GM21367 (cell line): ENCODE measurements around the gene GPR21.

ENCODE experiments used
- ATAC-seq: cut with Tn5 transposase; IDR thresholded peaks from one replicate; pipeline ENCODE4 v1.9.1; 2021; ENCODE audit not compliant: unreplicated experiment

Gene GPR21

DNA sequence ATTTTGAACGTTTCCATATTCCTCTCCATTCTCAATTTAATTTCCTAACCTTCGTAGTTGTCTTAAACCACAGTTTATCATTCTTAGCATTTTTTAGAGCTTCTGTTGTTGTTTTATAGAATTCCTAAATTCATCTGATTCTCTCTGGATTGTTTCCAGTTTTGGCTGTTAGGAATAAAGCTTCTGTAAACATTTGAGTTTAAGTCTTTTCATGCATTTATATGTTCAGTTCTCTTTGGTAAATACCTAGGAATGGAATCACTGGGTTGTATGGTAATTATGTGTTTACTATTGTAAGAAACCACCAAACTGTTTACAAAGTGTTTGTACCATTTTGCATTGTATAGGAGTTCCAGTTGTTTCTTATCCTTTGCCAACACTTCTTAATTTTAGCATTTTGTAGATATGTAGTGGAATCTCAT, 29.7 kb downstream of the GPR21 start:
- no peak for ATAC-seq

DNA sequence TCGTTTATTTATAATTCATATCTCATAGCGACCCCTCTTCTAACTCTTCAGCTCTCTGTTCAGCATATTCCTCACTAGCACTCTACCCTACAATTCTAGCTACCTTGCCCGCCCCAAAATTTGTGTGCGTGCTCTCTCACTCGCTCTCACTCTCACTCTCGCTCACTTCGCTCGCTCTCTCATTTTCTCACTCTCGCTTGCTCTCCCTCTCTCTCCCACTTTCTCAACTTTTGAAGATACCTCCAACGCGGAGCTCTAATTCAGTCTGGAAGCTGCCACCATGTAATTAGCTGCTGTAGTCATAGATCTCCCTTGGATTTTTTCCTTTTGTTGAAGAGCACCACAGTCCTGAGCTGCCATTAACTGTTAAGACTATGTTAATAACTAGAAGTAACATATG, 30.4 kb downstream of the GPR21 start:
- ATAC-seq, result no peak

- no peak for ATAC-seq
These were observed 31.2 kb downstream of the GPR21 start for GRCh38 chr9:123064716-123065115.

DNA sequence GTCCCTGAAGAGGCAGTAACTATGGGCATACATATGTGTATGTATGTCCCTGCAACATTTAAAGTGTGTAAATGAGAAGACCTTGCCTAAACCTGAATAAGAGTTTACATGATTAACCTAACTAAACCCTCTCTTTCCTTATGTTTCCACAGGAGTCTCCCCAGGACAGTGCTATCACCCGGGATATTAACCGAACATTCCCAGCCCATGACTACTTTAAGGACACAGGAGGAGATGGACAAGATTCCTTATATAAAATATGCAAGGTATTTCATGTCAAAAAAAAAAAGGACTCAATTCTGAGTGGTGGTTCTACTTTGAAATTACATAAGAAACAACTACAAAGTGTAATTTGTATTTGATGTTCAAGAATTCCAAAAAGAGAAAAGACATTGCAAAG, 31.7 kb downstream of the GPR21 start:
- ATAC-seq, result no peak

GRCh38 chr9:123067136-123067535, 33.7 kb downstream of the GPR21 start:
- ATAC-seq, result no peak

DNA sequence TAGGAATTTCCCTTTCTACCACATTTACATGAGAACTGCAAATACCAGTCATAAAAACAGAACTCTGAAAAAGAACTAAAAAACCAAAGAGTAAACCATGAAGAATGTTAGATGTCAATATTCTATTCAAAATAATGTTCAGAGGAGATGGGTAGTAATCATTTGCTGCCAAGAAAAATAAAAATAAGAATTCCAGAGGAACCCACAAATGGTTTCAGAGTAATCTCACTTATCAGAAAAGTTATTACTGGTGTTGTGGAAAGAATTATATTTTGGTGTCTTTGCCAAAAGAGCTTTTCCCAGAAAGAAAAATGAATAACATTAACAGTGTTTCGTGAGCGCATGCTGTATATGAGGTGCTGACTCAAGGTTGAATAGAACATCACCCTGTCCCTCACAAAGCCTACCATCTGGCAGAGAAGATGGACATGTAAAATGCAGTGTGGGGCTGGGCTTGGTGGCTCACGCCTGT, 35.6 kb downstream of the GPR21 start:
- ATAC-seq, result no peak

DNA sequence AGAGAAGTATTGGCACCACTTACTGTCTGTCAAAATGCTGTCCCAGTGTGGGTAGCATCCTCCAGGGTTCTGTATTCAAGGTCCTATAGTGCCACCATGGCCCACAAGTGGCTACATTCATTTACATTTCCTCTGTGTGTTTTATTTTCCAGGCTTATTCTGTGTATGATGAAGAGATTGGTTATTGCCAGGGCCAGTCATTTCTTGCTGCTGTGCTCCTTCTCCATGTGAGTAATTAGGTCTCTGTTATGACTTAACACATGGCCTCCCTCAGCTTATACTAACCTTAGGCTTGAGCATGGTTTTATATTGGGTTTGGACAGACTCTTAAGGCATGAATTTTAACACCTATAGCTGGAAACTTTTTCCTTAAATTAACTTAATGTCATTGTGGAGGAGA, 36.7 kb downstream of the GPR21 start:
- ATAC-seq, result no peak

- no peak for ATAC-seq
These were observed 39.0 kb downstream of the GPR21 start for GRCh38 chr9:123072407-123072995.

GRCh38 chr9:123073441-123073840, 40.0 kb downstream of the GPR21 start:
- ATAC-seq, result no peak

GRCh38 chr9:123073991-123074422, 40.5 kb downstream of the GPR21 start:
- ATAC-seq, result no peak

GRCh38 chr9:123074628-123075027, 41.2 kb downstream of the GPR21 start:
- no peak for ATAC-seq

DNA sequence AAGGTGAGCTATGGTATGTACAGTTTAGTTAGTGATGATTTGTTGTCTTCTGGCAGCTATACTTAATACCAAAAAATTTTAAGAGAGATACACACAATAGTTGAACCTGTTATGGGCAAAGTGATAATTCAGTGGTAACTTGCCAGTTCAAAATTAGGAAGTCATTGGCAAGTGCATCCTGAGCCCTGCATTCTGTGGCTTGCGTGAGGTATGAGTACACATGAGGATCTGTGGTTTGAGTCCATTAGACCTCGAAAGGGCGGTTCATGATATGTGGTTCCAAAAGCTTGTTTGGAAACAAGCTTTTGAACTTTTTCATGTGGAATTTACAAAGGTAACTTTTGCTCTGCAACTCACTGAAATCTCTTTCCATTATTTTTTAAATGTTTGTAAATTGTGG, 47.0 kb downstream of the GPR21 start:
- no peak for ATAC-seq

GRCh38 chr9:123081824-123082223, 48.4 kb downstream of the GPR21 start:
- ATAC-seq, result no peak

GRCh38 chr9:123083680-123084079, 50.2 kb downstream of the GPR21 start:
- no peak for ATAC-seq

GRCh38 chr9:123084256-123084655, 50.8 kb downstream of the GPR21 start:
- ATAC-seq, result no peak
